ENCODE data around the gene AKR1C8.

DNA sequence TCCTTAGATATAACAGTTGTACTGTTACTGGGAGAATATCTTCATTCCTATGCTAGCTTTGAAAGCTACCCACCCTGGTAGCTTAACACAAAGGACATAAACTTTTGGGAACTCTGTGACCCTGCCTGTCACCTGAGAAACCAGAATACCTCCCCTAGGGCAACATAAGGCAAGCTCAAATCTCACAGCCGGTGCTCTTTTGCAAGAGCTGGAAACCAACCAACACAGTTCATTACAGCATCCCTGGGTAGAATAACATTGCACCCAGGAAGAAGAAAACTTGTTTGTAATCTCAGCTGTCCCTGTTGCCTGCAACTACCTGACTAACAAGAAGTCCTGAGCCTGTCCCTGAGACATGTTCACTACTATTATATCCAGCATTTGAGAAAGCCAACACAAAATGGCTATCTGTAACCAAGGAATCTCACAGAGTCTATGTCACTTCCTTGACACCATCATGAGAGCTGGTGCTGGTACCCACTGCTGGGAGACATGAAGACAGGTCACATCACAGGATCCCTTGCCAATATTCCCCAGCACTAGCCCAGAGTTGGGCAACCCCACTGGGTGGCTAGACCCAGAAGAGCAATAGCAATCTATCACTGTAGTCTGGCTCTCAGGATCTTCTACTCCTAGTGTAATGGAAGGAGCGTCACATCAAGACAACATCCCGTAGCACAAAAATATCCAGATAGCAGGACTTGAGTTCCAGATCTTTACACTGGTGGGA is 59.5 kb downstream of the AKR1C8 start:
- no peak for TF ChIP-seq CTCF (IDR thresholded peaks at IDR 0.05)
- TF ChIP-seq POLR2A (IDR thresholded peaks at IDR 0.05) = no peak

All from tibial nerve (tissue), 3 donors.